ENCODE measurements around the gene TEX261. TPM values are rescaled to one million over a fixed set of nuclear protein-coding genes. Genes with fewer than 3 reads are reported as not detected.

The TEX261 gene
- total and polyA plus RNA-seq, 2 of the 8 experiments (the other 6 are each of a cell fraction or from before 2014, with no cell fraction given), result 25.2 to 30.1 TPM

DNA sequence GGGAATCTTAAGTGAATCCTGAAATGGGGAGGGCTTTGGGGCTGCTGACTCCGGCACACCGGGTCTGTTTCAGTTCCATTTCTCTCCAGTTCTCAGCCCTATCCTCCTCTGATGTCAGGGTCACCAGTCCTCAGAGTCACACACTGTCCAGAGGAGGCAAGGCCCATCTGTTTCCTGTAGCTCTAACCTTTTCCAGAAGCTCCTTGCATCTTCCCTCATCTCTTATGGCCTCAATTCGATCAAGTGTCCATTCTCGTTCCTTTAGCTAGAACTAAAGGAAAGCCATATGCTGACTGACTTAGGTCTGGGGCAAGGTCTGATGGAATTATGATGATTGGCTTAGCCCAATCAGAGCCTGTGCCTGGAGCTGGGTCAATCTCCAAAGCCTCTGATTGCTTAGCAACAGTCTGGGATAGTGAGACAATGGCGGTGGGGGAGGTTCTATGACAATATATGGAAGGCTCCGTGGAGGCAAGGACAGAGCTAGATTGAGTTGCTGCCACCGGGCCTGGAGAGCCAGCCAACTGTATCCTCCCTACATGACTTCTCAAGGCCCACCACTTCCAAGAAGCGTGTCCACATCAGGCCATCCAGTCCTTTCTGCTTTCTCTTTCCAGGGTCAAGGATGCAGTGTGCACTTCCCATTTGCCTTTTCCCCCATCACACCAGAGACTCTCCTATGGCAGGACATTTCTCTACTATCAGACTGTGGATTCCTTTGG is 11.0 kb downstream of the TEX261 start:
- H3K27me3 ChIP-seq (replicated peaks in 1 of 4; ENCODE audit: control insufficient read depth in 3 of 4, extremely low read depth in 1 of 4, insufficient read depth in 3 of 4, low read length in 3 of 4), result peaks cover 0 to 12% (median 9%) of the 10 kb centered on the region in 4 experiments; a peak in 5 of 7 replicates
- no peak overlapping the region for H4K5ac ChIP-seq (ENCODE audit: insufficient read length, low read depth, low read length)
- H2BK12ac ChIP-seq (ENCODE audit: low read depth, low read length), result no peak overlapping the region
- H2BK5ac ChIP-seq (ENCODE audit: low read depth, low read length), result no peak overlapping the region
- ChIA-PET CTCF (ENCODE audit: partially characterized antibody) (interaction anchor here (0.6 to 7.1 kb wide), 21 partner anchors 9 to 267 kb away, joined by 3 to 66 read pairs (median 6); partner anchors contain the start of genes NAGK and TEX261), POLR2A (ENCODE audit: partially characterized antibody) (no interaction called here)
- no peak overlapping the region for H2AFZ ChIP-seq (ENCODE audit: low read length)
- no peak overlapping the region for H2BK15ac ChIP-seq (ENCODE audit: low read length)
- H4K8ac ChIP-seq (ENCODE audit: extremely low read depth, insufficient read depth, low read length), result no peak overlapping the region
- peaks cover 0 to 5% (median 0%) of the 10 kb centered on the region in 4 experiments; a peak in 2 of 8 replicates for H3K36me3 ChIP-seq (ENCODE audit: control insufficient read depth in 2 of 4, insufficient read depth in 4 of 4, low read length in 3 of 4)
- H3K4me3 ChIP-seq (ENCODE audit: extremely low read depth in 1 of 4, insufficient read depth in 2 of 4, low read depth in 3 of 4, low read length in 4 of 4), result no peak overlapping the region
- no peak for DNase-seq (ENCODE audit: low read depth in 1 of 2, low spot score in 2 of 2)
- no peak overlapping the region for H3K4ac ChIP-seq (replicated peaks; ENCODE audit: insufficient read length, low read depth, low read length)
- H3K23me2 ChIP-seq (ENCODE audit: low read depth, low read length), result peaks cover 3% of the 10 kb centered on the region; the same call in 1 of the 2 replicates
- H4K91ac ChIP-seq (replicated peaks; ENCODE audit: insufficient read length, low read length), result no peak overlapping the region
- no peaks in the 10 kb centered on the region for H3K79me2 ChIP-seq (ENCODE audit: control insufficient read depth in 1 of 2, insufficient read depth in 2 of 2, low read length in 2 of 2)
- no peak overlapping the region for H3K4me2 ChIP-seq (ENCODE audit: insufficient read depth in 1 of 2, low read depth in 2 of 2, low read length in 2 of 2)
- no peak overlapping the region for H2BK120ac ChIP-seq (replicated peaks; ENCODE audit: low read depth, low read length)
- no peak overlapping the region for H3K56ac ChIP-seq (replicated peaks; ENCODE audit: insufficient read length, low read depth, low read length)
- H3K9ac ChIP-seq (replicated peaks in 1 of 4; ENCODE audit: extremely low read depth in 1 of 4, low read depth in 3 of 4, low read length in 3 of 4), result no peak overlapping the region
- no peak overlapping the region for H2BK20ac ChIP-seq (ENCODE audit: low read length)
- H3K14ac ChIP-seq (ENCODE audit: insufficient read length), result no peak overlapping the region
- no peaks in the 10 kb centered on the region for H3K9me3 ChIP-seq (ENCODE audit: insufficient read depth in 2 of 2, low read depth in 1 of 2, low read length in 1 of 2)
- no peak overlapping the region for H3K18ac ChIP-seq (ENCODE audit: extremely low read depth, low read length)
- no peak overlapping the region for H3K23ac ChIP-seq (ENCODE audit: insufficient read length)
- FAIRE-seq, result no peak
- WGBS, 2 experiments (ENCODE audit: extremely low coverage in 1 of 2, insufficient coverage in 1 of 2, insufficient read length in 1 of 2, insufficient replicate concordance in 2 of 2, low coverage in 1 of 2, low lambda C conversion rate in 2 of 2, missing lambda C conversion rate in 1 of 2), result 89% methylated on average over 8 of the region's 8 CpGs; no CpG with 5 or more reads in 1 of the 2 experiments
- H3K27ac ChIP-seq (ENCODE audit: low read depth, low read length), result no peak overlapping the region
- no peak overlapping the region for H2AK5ac ChIP-seq (ENCODE audit: low read depth, low read length)
- peaks cover 0 to 9% (median 4%) of the 10 kb centered on the region in 4 experiments; a peak in 4 of 7 replicates for H3K4me1 ChIP-seq (replicated peaks in 1 of 4; ENCODE audit: control insufficient read depth in 3 of 4, insufficient read depth in 4 of 4, low read length in 3 of 4)
- peaks cover 0 to 9% of the 10 kb centered on the region in 2 experiments for H4K20me1 ChIP-seq (replicated peaks in 1 of 2; ENCODE audit: control insufficient read depth in 1 of 2, insufficient read depth in 2 of 2, low read length in 2 of 2)
- H3K79me1 ChIP-seq (ENCODE audit: low read depth, low read length), result no peaks in the 10 kb centered on the region
- TF ChIP-seq RBBP5 (IDR thresholded peaks at IDR 0.05; ENCODE audit: borderline replicate concordance, low read depth, low read length) (no peak), SIX5 (IDR thresholded peaks at IDR 0.05; ENCODE audit: low read depth, low read length) (no peak), CEBPB (IDR thresholded peaks at IDR 0.05; ENCODE audit: low read depth, low read length) (no peak), RXRA (IDR thresholded peaks at IDR 0.05; ENCODE audit: insufficient read depth, low read depth, low read length) (no peak)
- TF ChIP-seq, protein P1, sequence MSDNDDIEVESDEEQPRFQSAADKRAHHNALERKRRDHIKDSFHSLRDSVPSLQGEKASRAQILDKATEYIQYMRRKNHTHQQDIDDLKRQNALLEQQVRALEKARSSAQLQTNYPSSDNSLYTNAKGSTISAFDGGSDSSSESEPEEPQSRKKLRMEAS (IDR thresholded peaks at IDR 0.05), result no peak

All from H1 (cell line).